T-helper 1 cell treated with Interleukin-12 subunit alpha and Interleukin-12 subunit beta and Interleukin-4 antibody, amounts not matched to agents 30 μg/mL and 1 μg/mL, for 36 hours (primary cell): ENCODE measurements around the gene FBXL3.

ENCODE experiments used
- H3K27ac Mint-ChIP-seq: one replicate; pipeline ENCODE4 v1.8.0; 2021; ENCODE audit warnings: mild to moderate bottlenecking, mixed read lengths
- H3K27me3 Mint-ChIP-seq: one replicate; pipeline ENCODE4 v1.8.0; 2021; ENCODE audit warnings: low read depth, mixed read lengths
- H3K36me3 Mint-ChIP-seq: one replicate; pipeline ENCODE4 v1.8.0; 2021; ENCODE audit warnings: low read depth, mixed read lengths
- H3K4me1 Mint-ChIP-seq: one replicate; pipeline ENCODE4 v1.8.0; 2021; ENCODE audit warnings: low read depth, mixed read lengths
- H3K4me3 Mint-ChIP-seq: one replicate; pipeline ENCODE4 v1.8.0; 2021; ENCODE audit warnings: mild to moderate bottlenecking, moderate library complexity, mixed read lengths
- H3K9me3 Mint-ChIP-seq: one replicate; pipeline ENCODE4 v1.8.0; 2021; ENCODE audit warnings: mixed read lengths

Gene FBXL3

GRCh38 chr13:76983676-76984075 is 43.3 kb downstream of the FBXL3 start:
- H3K27me3 Mint-ChIP-seq = peaks cover 55% of the 10 kb centered on the region
- H3K36me3 Mint-ChIP-seq = no peaks in the 10 kb centered on the region
- H3K27ac Mint-ChIP-seq = no peak overlapping the region
- no peak overlapping the region for H3K4me3 Mint-ChIP-seq
- no peaks in the 10 kb centered on the region for H3K9me3 Mint-ChIP-seq
- H3K4me1 Mint-ChIP-seq = peaks cover 9% of the 10 kb centered on the region

GRCh38 chr13:76982061-76982460 is 44.9 kb downstream of the FBXL3 start:
- Mint-ChIP-seq H3K27me3 (peaks cover 51% of the 10 kb centered on the region), H3K4me1 (peaks cover 6% of the 10 kb centered on the region), H3K4me3 (no peak overlapping the region), H3K27ac (no peak overlapping the region), H3K9me3 (no peaks in the 10 kb centered on the region), H3K36me3 (no peaks in the 10 kb centered on the region)

GRCh38 chr13:76980075-76980718 is 46.8 kb downstream of the FBXL3 start:
- Mint-ChIP-seq H3K27ac (no peak overlapping the region), H3K9me3 (no peaks in the 10 kb centered on the region), H3K4me3 (peak overlapping the region; percentile 58)

GRCh38 chr13:76976929-76977328 is 50.0 kb downstream of the FBXL3 start:
- Mint-ChIP-seq H3K4me3 (no peak overlapping the region), H3K36me3 (no peaks in the 10 kb centered on the region), H3K4me1 (peaks cover 10% of the 10 kb centered on the region), H3K9me3 (no peaks in the 10 kb centered on the region), H3K27ac (no peak overlapping the region), H3K27me3 (peaks cover 49% of the 10 kb centered on the region)

More at GRCh38 chr13:76980075-76980718, 46.8 kb downstream of the FBXL3 start:
- H3K36me3 Mint-ChIP-seq = no peaks in the 10 kb centered on the region
- peaks cover 10% of the 10 kb centered on the region for H3K4me1 Mint-ChIP-seq
- peaks cover 43% of the 10 kb centered on the region for H3K27me3 Mint-ChIP-seq

GRCh38 chr13:76976490-76976889 is 50.5 kb downstream of the FBXL3 start:
- peaks cover 49% of the 10 kb centered on the region for H3K27me3 Mint-ChIP-seq
- peaks cover 10% of the 10 kb centered on the region for H3K4me1 Mint-ChIP-seq
- H3K27ac Mint-ChIP-seq = no peak overlapping the region
- no peaks in the 10 kb centered on the region for H3K36me3 Mint-ChIP-seq
- H3K9me3 Mint-ChIP-seq = no peaks in the 10 kb centered on the region
- H3K4me3 Mint-ChIP-seq = no peak overlapping the region

GRCh38 chr13:76975863-76976262 is 51.1 kb downstream of the FBXL3 start:
- H3K4me1 Mint-ChIP-seq = peaks cover 10% of the 10 kb centered on the region
- no peak overlapping the region for H3K27ac Mint-ChIP-seq
- no peaks in the 10 kb centered on the region for H3K9me3 Mint-ChIP-seq
- no peak overlapping the region for H3K4me3 Mint-ChIP-seq
- H3K36me3 Mint-ChIP-seq = no peaks in the 10 kb centered on the region
- peaks cover 51% of the 10 kb centered on the region for H3K27me3 Mint-ChIP-seq

- peaks cover 6% of the 10 kb centered on the region for H3K4me1 Mint-ChIP-seq
- peaks cover 53% of the 10 kb centered on the region for H3K27me3 Mint-ChIP-seq
- H3K9me3 Mint-ChIP-seq = no peaks in the 10 kb centered on the region
- H3K27ac Mint-ChIP-seq = no peak overlapping the region
- H3K36me3 Mint-ChIP-seq = no peaks in the 10 kb centered on the region
- no peak overlapping the region for H3K4me3 Mint-ChIP-seq
Measured at GRCh38 chr13:76974618-76974975, 52.4 kb downstream of the FBXL3 start.

GRCh38 chr13:76973920-76974617 is 52.9 kb downstream of the FBXL3 start:
- Mint-ChIP-seq H3K36me3 (no peaks in the 10 kb centered on the region), H3K27ac (no peak overlapping the region), H3K4me1 (peaks cover 6% of the 10 kb centered on the region), H3K9me3 (no peaks in the 10 kb centered on the region), H3K27me3 (peaks cover 49% of the 10 kb centered on the region), H3K4me3 (no peak overlapping the region)

- no peak overlapping the region for H3K27ac Mint-ChIP-seq
- peaks cover 4% of the 10 kb centered on the region for H3K4me1 Mint-ChIP-seq
- H3K4me3 Mint-ChIP-seq = no peak overlapping the region
- no peaks in the 10 kb centered on the region for H3K36me3 Mint-ChIP-seq
- H3K9me3 Mint-ChIP-seq = no peaks in the 10 kb centered on the region
- H3K27me3 Mint-ChIP-seq = peaks cover 43% of the 10 kb centered on the region
Measured at GRCh38 chr13:76971851-76972829, 54.8 kb downstream of the FBXL3 start.

- Mint-ChIP-seq H3K4me3 (no peak overlapping the region), H3K27me3 (peaks cover 34% of the 10 kb centered on the region), H3K9me3 (no peaks in the 10 kb centered on the region)
Measured at GRCh38 chr13:76971215-76971614, 55.7 kb downstream of the FBXL3 start.

GRCh38 chr13:76969488-76970365 is 57.2 kb downstream of the FBXL3 start:
- no peak overlapping the region for H3K4me3 Mint-ChIP-seq
- H3K36me3 Mint-ChIP-seq = no peaks in the 10 kb centered on the region
- H3K9me3 Mint-ChIP-seq = no peaks in the 10 kb centered on the region
- H3K4me1 Mint-ChIP-seq = no peaks in the 10 kb centered on the region
- no peak overlapping the region for H3K27ac Mint-ChIP-seq
- H3K27me3 Mint-ChIP-seq = peaks cover 34% of the 10 kb centered on the region

More at GRCh38 chr13:76971215-76971614, 55.7 kb downstream of the FBXL3 start:
- no peaks in the 10 kb centered on the region for H3K36me3 Mint-ChIP-seq
- H3K27ac Mint-ChIP-seq = no peak overlapping the region
- no peaks in the 10 kb centered on the region for H3K4me1 Mint-ChIP-seq

GRCh38 chr13:76968041-76968440 is 58.9 kb downstream of the FBXL3 start:
- Mint-ChIP-seq H3K27me3 (peaks cover 24% of the 10 kb centered on the region), H3K9me3 (no peaks in the 10 kb centered on the region), H3K4me1 (no peaks in the 10 kb centered on the region), H3K36me3 (no peaks in the 10 kb centered on the region), H3K4me3 (no peak overlapping the region), H3K27ac (no peak overlapping the region)

GRCh38 chr13:76967031-76967430 is 59.9 kb downstream of the FBXL3 start:
- Mint-ChIP-seq H3K9me3 (no peaks in the 10 kb centered on the region), H3K4me1 (no peaks in the 10 kb centered on the region), H3K36me3 (no peaks in the 10 kb centered on the region), H3K27me3 (peaks cover 16% of the 10 kb centered on the region), H3K4me3 (no peak overlapping the region), H3K27ac (no peak overlapping the region)
